Muscle of leg (tissue), 9 donors: Measurements from ENCODE around the gene TREM1. TPM values are rescaled to one million over a fixed set of nuclear protein-coding genes. Genes with fewer than 3 reads are reported as not detected.

ENCODE experiments used
- polyA plus RNA-seq, 8 donors: library from polyadenylated mRNA; unstranded; fragments of 120-200 nt; gene quantifications; one replicate each; pipeline versions ENCODE4 v1.2.1 to v1.2.3, GENCODE V29; 2013; ENCODE audit warnings: inconsistent platforms in 1 of 8, low replicate concordance in 1 of 8; ENCODE audit not compliant: insufficient read length in 8 of 8, insufficient read depth in 1 of 8
- total RNA-seq: library from RNA; stranded (reverse); fragments of 120-200 nt; gene quantifications from one replicate; pipeline ENCODE4 v1.2.4, GENCODE V29; 2013

Gene TREM1
- total and polyA plus RNA-seq, 9 donors = 0.06 to 1.6 (median 0.24) TPM; not detected in 2

Other genes starting within 250 kb of the TREM1 start
- gene UNC5CL, start 247.5 kb downstream of the TREM1 start, total RNA-seq = 3.0 TPM
- gene UNC5CL, start 247.5 kb downstream of the TREM1 start, polyA plus RNA-seq = 1 to 10 TPM; 2.2 to 9.8 (median 4.1) TPM
- gene TSPO2, start 244.2 kb downstream of the TREM1 start, total RNA-seq = 0.22 TPM
- gene TSPO2, start 244.2 kb downstream of the TREM1 start, polyA plus RNA-seq = 1 to 10 TPM in 2 of 8 donors, under 1 TPM in 6; 0.41 to 1.8 (median 0.89) TPM
- 509 TPM for gene APOBEC2, start 233.5 kb downstream of the TREM1 start, total RNA-seq
- gene APOBEC2, start 233.5 kb downstream of the TREM1 start, polyA plus RNA-seq = 100 to 1,000 TPM; 281 to 891 (median 471) TPM
- 12.9 TPM for gene OARD1, start 214.3 kb downstream of the TREM1 start, total RNA-seq
- gene OARD1, start 214.3 kb downstream of the TREM1 start, polyA plus RNA-seq = 10 to 100 TPM; 15.0 to 20.7 (median 19.3) TPM
- gene NFYA, start 213.7 kb downstream of the TREM1 start, total RNA-seq = 14.4 TPM
- gene NFYA, start 213.7 kb downstream of the TREM1 start, polyA plus RNA-seq = 10 to 100 TPM; 21.2 to 35.2 (median 27.3) TPM
- gene TREML1, start 132.3 kb downstream of the TREM1 start, total RNA-seq = 0.18 TPM
- under 1 TPM in 7 of 8 donors, not detected in 1; 0.10 to 0.49 (median 0.16) TPM for gene TREML1, start 132.3 kb downstream of the TREM1 start, polyA plus RNA-seq
- 0.75 TPM for gene TREM2, start 123.6 kb downstream of the TREM1 start, total RNA-seq
- gene TREM2, start 123.6 kb downstream of the TREM1 start, polyA plus RNA-seq = 1 to 10 TPM in 2 of 8 donors, under 1 TPM in 6; 0.15 to 3.6 (median 0.55) TPM
- gene TREML2, start 85.5 kb downstream of the TREM1 start, total RNA-seq = 0.09 TPM
- under 1 TPM; 0.05 to 0.16 (median 0.11) TPM for gene TREML2, start 85.5 kb downstream of the TREM1 start, polyA plus RNA-seq
- gene TREML4, start 58.3 kb downstream of the TREM1 start, total RNA-seq = not detected
- not detected for gene TREML4, start 58.3 kb downstream of the TREM1 start, polyA plus RNA-seq
- not detected for gene NCR2, start 48.9 kb upstream of the TREM1 start, total RNA-seq
- not detected for gene NCR2, start 48.9 kb upstream of the TREM1 start, polyA plus RNA-seq